HEK293 (cell line): ENCODE data around the gene BICD1.
A peak's percentile ranks its signal among the peaks of the same experiment; 100 is the strongest.

Source experiments
- CTCF ChIA-PET: fragments of 350-600 bp; formaldehyde crosslinking; extraction: SDS; loops from one replicate; lab custom pipeline; 2021; ENCODE audit warnings: antibody characterized with exemption; lab: Yijun Ruan, JAX
- POLR2A ChIA-PET: fragments of 300-600 bp; formaldehyde crosslinking; extraction: SDS; loops from one replicate; lab custom pipeline; 2020; ENCODE audit warnings: antibody characterized with exemption, inconsistent platforms; lab: Yijun Ruan, JAX
- H3K27ac ChIP-seq: fragments of 200-500 bp; sonication (Bioruptor generic); 2 replicates; pipeline ENCODE4 v1.5.1; 2014; ENCODE audit warnings: low read depth, low read length, control low read depth, inconsistent platforms; ENCODE audit errors: extremely low read depth
- H3K36me3 ChIP-seq, 2 experiments: fragments of 200-500 bp in 1 of 2; sonication (Bioruptor generic) in 1 of 2; 1 replicate in 1 of 2; 2 replicates in 1 of 2; pipeline ENCODE4 v1.5.1; 2014 to 2017; ENCODE audit warnings: inconsistent platforms in 2 of 2, low read length in 2 of 2; ENCODE audit not compliant: control insufficient read depth in 2 of 2, insufficient read depth in 1 of 2
- H3K4me1 ChIP-seq: fragments of 200-500 bp; sonication (Bioruptor generic); 2 replicates; pipeline ENCODE4 v1.5.1; 2014; ENCODE audit warnings: mild to moderate bottlenecking, low read length, inconsistent platforms; ENCODE audit not compliant: control insufficient read depth, insufficient read depth
- H3K4me3 ChIP-seq: 2 replicates; pipeline ENCODE4 v1.5.1; 2011; ENCODE audit warnings: low read depth, mild to moderate bottlenecking, control low read depth, low read length, moderate library complexity
- H3K9me3 ChIP-seq: fragments of 200-500 bp; sonication (Bioruptor generic); 2 replicates; pipeline ENCODE4 v1.5.1; 2014; ENCODE audit warnings: low read depth, low read length, inconsistent platforms; ENCODE audit not compliant: control insufficient read depth, insufficient read depth
- EGR2 ChIP-seq: fragments of 450-650 bp; formaldehyde crosslinking; IDR thresholded peaks from 2 replicates; pipeline ENCODE4 v1.5.1; 2016; ENCODE audit warnings: low read depth, missing biosample characterization, missing genetic modification characterization
- FEZF1 ChIP-seq: fragments of 450-650 bp; formaldehyde crosslinking; IDR thresholded peaks from 2 replicates; pipeline ENCODE4 v1.5.1; 2016; ENCODE audit warnings: missing biosample characterization, missing genetic modification characterization
- GFI1B ChIP-seq: fragments of 450-650 bp; formaldehyde crosslinking; IDR thresholded peaks from 2 replicates; pipeline ENCODE4 v1.5.1; 2016; ENCODE audit warnings: missing biosample characterization, missing genetic modification characterization
- KLF1 ChIP-seq: fragments of 450-650 bp; formaldehyde crosslinking; IDR thresholded peaks from 2 replicates; pipeline ENCODE4 v1.5.1; 2016; ENCODE audit warnings: missing biosample characterization, missing genetic modification characterization
- MYNN ChIP-seq: fragments of 450-650 bp; formaldehyde crosslinking; IDR thresholded peaks from 2 replicates; pipeline ENCODE4 v1.5.1; 2016; ENCODE audit warnings: missing biosample characterization, missing genetic modification characterization, borderline replicate concordance
- ZBTB17 ChIP-seq: fragments of 450-650 bp; formaldehyde crosslinking; IDR thresholded peaks from 2 replicates; pipeline ENCODE4 v1.5.1; 2016; ENCODE audit warnings: missing biosample characterization, missing genetic modification characterization
- ZIC2 ChIP-seq: fragments of 450-650 bp; formaldehyde crosslinking; IDR thresholded peaks from 2 replicates; pipeline ENCODE4 v1.5.1; 2016; ENCODE audit warnings: missing biosample characterization, missing genetic modification characterization
- ZNF10 ChIP-seq: fragments of 450-650 bp; formaldehyde crosslinking; IDR thresholded peaks from 2 replicates; pipeline ENCODE4 v1.5.1; 2017; ENCODE audit warnings: missing biosample characterization, missing genetic modification characterization
- ZNF132 ChIP-seq: fragments of 450-650 bp; formaldehyde crosslinking; IDR thresholded peaks from 2 replicates; pipeline ENCODE4 v1.5.1; 2017; ENCODE audit warnings: missing biosample characterization, missing genetic modification characterization, borderline replicate concordance
- ZNF169 ChIP-seq: fragments of 450-650 bp; formaldehyde crosslinking; IDR thresholded peaks from 2 replicates; pipeline ENCODE4 v1.5.1; 2016; ENCODE audit warnings: missing biosample characterization, missing genetic modification characterization
- ZNF302 ChIP-seq: fragments of 450-650 bp; formaldehyde crosslinking; IDR thresholded peaks from 2 replicates; pipeline ENCODE4 v1.5.1; 2016; ENCODE audit warnings: missing biosample characterization, missing genetic modification characterization, low read depth
- ZNF311 ChIP-seq: fragments of 450-650 bp; formaldehyde crosslinking; IDR thresholded peaks from 2 replicates; pipeline ENCODE4 v1.5.1; 2017; ENCODE audit warnings: missing biosample characterization, missing genetic modification characterization, borderline replicate concordance
- ZNF335 ChIP-seq: fragments of 450-650 bp; formaldehyde crosslinking; conservative IDR thresholded peaks from 2 replicates; pipeline ENCODE4 v1.5.1; 2016; ENCODE audit warnings: missing biosample characterization, missing genetic modification characterization
- ZNF354C ChIP-seq: fragments of 450-650 bp; formaldehyde crosslinking; IDR thresholded peaks from 2 replicates; pipeline ENCODE4 v1.5.1; 2016; ENCODE audit warnings: missing biosample characterization, missing genetic modification characterization, low read depth, borderline replicate concordance
- ZNF398 ChIP-seq: fragments of 450-650 bp; formaldehyde crosslinking; IDR thresholded peaks from 2 replicates; pipeline ENCODE4 v1.5.1; 2017; ENCODE audit warnings: missing biosample characterization, missing genetic modification characterization
- ZNF600 ChIP-seq: fragments of 450-650 bp; formaldehyde crosslinking; IDR thresholded peaks from 2 replicates; pipeline ENCODE4 v1.5.1; 2016; ENCODE audit warnings: missing biosample characterization, missing genetic modification characterization
- ZNF639 ChIP-seq: fragments of 450-650 bp; formaldehyde crosslinking; IDR thresholded peaks from 2 replicates; pipeline ENCODE4 v1.5.1; 2016; ENCODE audit warnings: missing biosample characterization, missing genetic modification characterization
- ZNF792 ChIP-seq: fragments of 450-650 bp; formaldehyde crosslinking; IDR thresholded peaks from 2 replicates; pipeline ENCODE4 v1.5.1; 2016; ENCODE audit warnings: missing biosample characterization, missing genetic modification characterization
- ZNF830 ChIP-seq: fragments of 450-650 bp; IDR thresholded peaks from 2 replicates; pipeline ENCODE4 v1.5.0; 2018; ENCODE audit warnings: missing biosample characterization, missing genetic modification characterization, low read depth, mild to moderate bottlenecking, moderate library complexity
- TF ChIP-seq, protein P1 (sequence below): fragments of 450-650 bp; formaldehyde crosslinking; IDR thresholded peaks from 2 replicates; pipeline ENCODE4 v1.5.1; 2016; ENCODE audit warnings: missing biosample characterization, missing genetic modification characterization
- TF ChIP-seq, protein P2 (sequence below): fragments of 450-650 bp; formaldehyde crosslinking; IDR thresholded peaks from 2 replicates; pipeline ENCODE4 v1.5.1; 2017; ENCODE audit warnings: missing biosample characterization, missing genetic modification characterization
- TF ChIP-seq, protein P3 (sequence below): fragments of 450-650 bp; formaldehyde crosslinking; IDR thresholded peaks from 2 replicates; pipeline ENCODE4 v1.5.1; 2017; ENCODE audit warnings: missing biosample characterization, missing genetic modification characterization

Gene BICD1

GRCh38 chr12:32395026-32395425, 288.4 kb downstream of the BICD1 start:
- TF ChIP-seq, protein P1, sequence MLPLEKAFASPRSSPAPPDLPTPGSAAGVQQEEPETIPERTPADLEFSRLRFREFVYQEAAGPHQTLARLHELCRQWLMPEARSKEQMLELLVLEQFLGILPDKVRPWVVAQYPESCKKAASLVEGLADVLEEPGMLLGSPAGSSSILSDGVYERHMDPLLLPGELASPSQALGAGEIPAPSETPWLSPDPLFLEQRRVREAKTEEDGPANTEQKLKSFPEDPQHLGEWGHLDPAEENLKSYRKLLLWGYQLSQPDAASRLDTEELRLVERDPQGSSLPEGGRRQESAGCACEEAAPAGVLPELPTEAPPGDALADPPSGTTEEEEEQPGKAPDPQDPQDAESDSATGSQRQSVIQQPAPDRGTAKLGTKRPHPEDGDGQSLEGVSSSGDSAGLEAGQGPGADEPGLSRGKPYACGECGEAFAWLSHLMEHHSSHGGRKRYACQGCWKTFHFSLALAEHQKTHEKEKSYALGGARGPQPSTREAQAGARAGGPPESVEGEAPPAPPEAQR: no peak
- TF ChIP-seq ZNF639 (tag by site-specific recombination): no peak
- TF ChIP-seq ZNF132: no peak
- TF ChIP-seq GFI1B: no peak
- TF ChIP-seq ZNF792 (tag by site-specific recombination): no peak
- TF ChIP-seq ZNF398 (tag by site-specific recombination): no peak
- TF ChIP-seq ZNF302: no peak
- TF ChIP-seq ZNF311: no peak
- TF ChIP-seq ZNF830: no peak
- TF ChIP-seq ZNF10: no peak
- TF ChIP-seq KLF1 (tag by site-specific recombination): no peak
- TF ChIP-seq ZNF354C: no peak
- no peak for TF ChIP-seq ZNF169 (tag by site-specific recombination)
- ChIA-PET POLR2A (no interaction called here), CTCF (interaction anchor here (0.6 kb wide), 1 partner anchor 134 kb away, joined by 5 read pairs; no protein-coding TSS in a partner anchor)
- H3K4me1 ChIP-seq: peaks cover 7% of the 10 kb centered on the region; the same call in 1 of the 2 replicates
- H3K36me3 ChIP-seq: no peaks in the 10 kb centered on the region
- no peak overlapping the region for H3K4me3 ChIP-seq
- H3K27ac ChIP-seq: no peak overlapping the region
- no peaks in the 10 kb centered on the region for H3K9me3 ChIP-seq

DNA sequence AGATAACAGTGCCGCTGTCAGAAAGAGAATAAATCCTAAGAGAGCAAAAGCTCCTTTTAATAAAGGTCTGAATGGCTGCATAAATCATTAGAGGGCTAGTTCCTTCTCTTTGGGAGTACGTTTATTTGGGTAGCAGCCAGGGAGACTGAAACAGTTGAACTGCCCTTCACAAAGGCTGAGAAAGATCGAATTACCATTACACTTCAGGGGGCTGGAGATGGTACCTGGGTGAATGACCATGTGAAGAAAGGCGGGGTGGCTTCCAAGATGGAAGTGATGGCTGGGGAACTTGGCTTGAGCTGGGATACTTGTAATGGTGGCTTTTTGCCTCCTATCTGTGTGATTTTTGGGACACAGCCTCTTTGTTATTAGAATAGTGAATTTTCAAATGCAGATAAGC, 291.0 kb downstream of the BICD1 start:
- POLR2A ChIA-PET: interaction anchor here (1.0 to 2.0 kb wide), 2 partner anchors 281 to 358 kb away, joined by 3 to 6 read pairs; partner anchors contain the start of genes DNM1L and YARS2
- H3K36me3 ChIP-seq: no peaks in the 10 kb centered on the region
- CTCF ChIA-PET: interaction anchor here (0.6 kb wide), 1 partner anchor 498 kb away, joined by 3 read pairs; no protein-coding TSS in a partner anchor
- H3K4me3 ChIP-seq: no peak overlapping the region
- H3K9me3 ChIP-seq: no peaks in the 10 kb centered on the region
- H3K4me1 ChIP-seq: peaks cover 10% of the 10 kb centered on the region
- no peak for TF ChIP-seq MYNN (tag by site-specific recombination)
- peak; percentile 24; the same call in 1 of the 2 replicates for TF ChIP-seq ZNF335 (tag by site-specific recombination)
- TF ChIP-seq ZNF600 (tag by site-specific recombination): no peak
- TF ChIP-seq FEZF1 (tag by site-specific recombination): peak; percentile 20; the same call in 1 of the 2 replicates
- TF ChIP-seq, protein P2, sequence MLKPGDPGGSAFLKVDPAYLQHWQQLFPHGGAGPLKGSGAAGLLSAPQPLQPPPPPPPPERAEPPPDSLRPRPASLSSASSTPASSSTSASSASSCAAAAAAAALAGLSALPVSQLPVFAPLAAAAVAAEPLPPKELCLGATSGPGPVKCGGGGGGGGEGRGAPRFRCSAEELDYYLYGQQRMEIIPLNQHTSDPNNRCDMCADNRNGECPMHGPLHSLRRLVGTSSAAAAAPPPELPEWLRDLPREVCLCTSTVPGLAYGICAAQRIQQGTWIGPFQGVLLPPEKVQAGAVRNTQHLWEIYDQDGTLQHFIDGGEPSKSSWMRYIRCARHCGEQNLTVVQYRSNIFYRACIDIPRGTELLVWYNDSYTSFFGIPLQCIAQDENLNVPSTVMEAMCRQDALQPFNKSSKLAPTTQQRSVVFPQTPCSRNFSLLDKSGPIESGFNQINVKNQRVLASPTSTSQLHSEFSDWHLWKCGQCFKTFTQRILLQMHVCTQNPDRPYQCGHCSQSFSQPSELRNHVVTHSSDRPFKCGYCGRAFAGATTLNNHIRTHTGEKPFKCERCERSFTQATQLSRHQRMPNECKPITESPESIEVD: peak; percentile 54; the same call in 1 of the 2 replicates
- no peak for TF ChIP-seq ZBTB17 (tag by site-specific recombination)
- 0 out of 2 replicates have a peak, but pooled peaks have one; percentile 7 for TF ChIP-seq ZIC2 (tag by site-specific recombination)
- TF ChIP-seq, protein P3, sequence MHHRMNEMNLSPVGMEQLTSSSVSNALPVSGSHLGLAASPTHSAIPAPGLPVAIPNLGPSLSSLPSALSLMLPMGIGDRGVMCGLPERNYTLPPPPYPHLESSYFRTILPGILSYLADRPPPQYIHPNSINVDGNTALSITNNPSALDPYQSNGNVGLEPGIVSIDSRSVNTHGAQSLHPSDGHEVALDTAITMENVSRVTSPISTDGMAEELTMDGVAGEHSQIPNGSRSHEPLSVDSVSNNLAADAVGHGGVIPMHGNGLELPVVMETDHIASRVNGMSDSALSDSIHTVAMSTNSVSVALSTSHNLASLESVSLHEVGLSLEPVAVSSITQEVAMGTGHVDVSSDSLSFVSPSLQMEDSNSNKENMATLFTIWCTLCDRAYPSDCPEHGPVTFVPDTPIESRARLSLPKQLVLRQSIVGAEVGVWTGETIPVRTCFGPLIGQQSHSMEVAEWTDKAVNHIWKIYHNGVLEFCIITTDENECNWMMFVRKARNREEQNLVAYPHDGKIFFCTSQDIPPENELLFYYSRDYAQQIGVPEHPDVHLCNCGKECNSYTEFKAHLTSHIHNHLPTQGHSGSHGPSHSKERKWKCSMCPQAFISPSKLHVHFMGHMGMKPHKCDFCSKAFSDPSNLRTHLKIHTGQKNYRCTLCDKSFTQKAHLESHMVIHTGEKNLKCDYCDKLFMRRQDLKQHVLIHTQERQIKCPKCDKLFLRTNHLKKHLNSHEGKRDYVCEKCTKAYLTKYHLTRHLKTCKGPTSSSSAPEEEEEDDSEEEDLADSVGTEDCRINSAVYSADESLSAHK (tag by site-specific recombination): peak; percentile 25; the same call in 1 of the 2 replicates
- TF ChIP-seq EGR2 (tag by site-specific recombination): no peak
- TF ChIP-seq, all 188 proteins: peak for 5
- no peak overlapping the region for H3K27ac ChIP-seq
